ENCODE data around the gene RAP1GDS1. TPM values are rescaled to one million over a fixed set of nuclear protein-coding genes. Genes with fewer than 3 reads are reported as not detected.

The RAP1GDS1 gene
- total and polyA plus RNA-seq, 2 of the 13 experiments (the other 11 are each of a cell fraction or from before 2014, with no cell fraction given): 19.3 to 42.5 TPM

DNA sequence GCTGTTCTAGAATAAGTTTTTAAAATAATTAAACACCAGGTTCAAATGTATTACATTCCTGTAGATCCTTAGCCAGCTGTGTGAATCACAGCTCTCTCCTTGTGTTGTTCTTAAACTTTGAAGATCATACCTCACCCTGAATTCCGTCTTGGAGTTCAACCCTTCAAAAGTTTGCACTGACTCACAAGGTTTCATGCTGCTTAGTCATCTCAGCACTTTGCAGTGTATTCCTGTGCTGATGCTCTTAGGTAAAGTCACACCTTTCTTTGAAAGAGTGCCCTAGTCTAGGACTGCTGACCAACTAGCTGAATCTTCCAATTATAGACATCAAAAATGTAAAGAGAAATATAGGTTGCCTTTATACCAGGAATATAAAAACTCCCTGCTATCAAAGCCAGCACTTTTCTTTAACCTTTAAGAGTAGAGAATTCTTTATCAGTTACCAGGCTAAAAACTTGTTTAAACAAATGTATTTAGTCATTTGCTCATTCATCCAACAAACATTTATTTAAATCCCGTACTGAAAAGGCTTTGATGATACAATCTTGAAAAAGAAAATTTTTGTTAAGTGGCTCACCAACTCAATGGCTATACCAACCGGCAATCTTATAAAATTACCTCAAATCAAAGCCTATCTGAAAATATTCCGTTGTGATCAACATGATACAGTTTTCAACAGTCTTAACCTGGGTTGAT is 169.7 kb downstream of the RAP1GDS1 start:
- H3K9ac ChIP-seq (ENCODE audit: insufficient read depth, low read depth, low read length): no peak overlapping the region
- H3K27ac ChIP-seq (ENCODE audit: extremely low read length, insufficient read depth, low read length): no peak overlapping the region
- DNase-seq (ENCODE audit: low spot score) (no peak), ATAC-seq (no peak), FAIRE-seq (no peak)
- H3K79me2 ChIP-seq (ENCODE audit: insufficient read depth, low read length): no peaks in the 10 kb centered on the region
- H3K4me2 ChIP-seq (ENCODE audit: low read depth, low read length): no peak overlapping the region
- no peaks in the 10 kb centered on the region for H3K27me3 ChIP-seq (ENCODE audit: control insufficient read depth in 1 of 2, insufficient read depth in 2 of 2, low read length in 2 of 2)
- H3K4me1 ChIP-seq (ENCODE audit: insufficient read depth, low read length): no peaks in the 10 kb centered on the region
- POLR2A ChIA-PET: no interaction called here
- no peak overlapping the region for H2AFZ ChIP-seq (ENCODE audit: low read length)
- no peaks in the 10 kb centered on the region for H3K9me3 ChIP-seq (ENCODE audit: low read length)
- CTCF ChIA-PET (ENCODE audit: low intra/inter-chr PET ratio, low total read pairs): no interaction called here
- WGBS (ENCODE audit: low lambda C conversion rate): 94% methylated on average over 4 of the region's 4 CpGs
- no peak overlapping the region for H3K4me3 ChIP-seq (replicated peaks in 1 of 3; ENCODE audit: insufficient read depth in 1 of 3, low read depth in 2 of 3, low read length in 3 of 3)
- H4K20me1 ChIP-seq (ENCODE audit: insufficient read depth, low read length): no peaks in the 10 kb centered on the region
- intact Hi-C loops (cut with micrococcal nuclease; ENCODE audit: unreplicated experiment): no loop called here
- BruUV-seq (replicated peaks): no TSS peak
- peaks cover 0 to 12% of the 10 kb centered on the region in 2 experiments; a peak in 2 of 5 replicates for H3K36me3 ChIP-seq (replicated peaks in 1 of 2; ENCODE audit: control insufficient read depth in 1 of 2, insufficient read depth in 2 of 2, low read length in 2 of 2)
- in situ Hi-C loops (cut with HindIII; ENCODE audit: extremely low pct_ligation_motif_present, low pct_unique_long_range_greater_than_20kb): no loop called here
- no peak for TF ChIP-seq ZNF550 (CRISPR knock-in tag; IDR thresholded peaks at IDR 0.05; ENCODE audit: borderline replicate concordance)
- no peak for TF ChIP-seq SMARCC2 (IDR thresholded peaks at IDR 0.05)
- no peak for TF ChIP-seq ZBTB7B (CRISPR knock-in tag; IDR thresholded peaks at IDR 0.05)
- TF ChIP-seq RFXAP (CRISPR knock-in tag; IDR thresholded peaks at IDR 0.05; ENCODE audit: borderline replicate concordance): no peak
- TF ChIP-seq NKX3-1 (CRISPR knock-in tag; IDR thresholded peaks at IDR 0.05): no peak
- TF ChIP-seq, protein P1, sequence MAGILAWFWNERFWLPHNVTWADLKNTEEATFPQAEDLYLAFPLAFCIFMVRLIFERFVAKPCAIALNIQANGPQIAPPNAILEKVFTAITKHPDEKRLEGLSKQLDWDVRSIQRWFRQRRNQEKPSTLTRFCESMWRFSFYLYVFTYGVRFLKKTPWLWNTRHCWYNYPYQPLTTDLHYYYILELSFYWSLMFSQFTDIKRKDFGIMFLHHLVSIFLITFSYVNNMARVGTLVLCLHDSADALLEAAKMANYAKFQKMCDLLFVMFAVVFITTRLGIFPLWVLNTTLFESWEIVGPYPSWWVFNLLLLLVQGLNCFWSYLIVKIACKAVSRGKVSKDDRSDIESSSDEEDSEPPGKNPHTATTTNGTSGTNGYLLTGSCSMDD (CRISPR knock-in tag; IDR thresholded peaks at IDR 0.05): no peak
- no peak for TF ChIP-seq HDAC1 (CRISPR knock-in tag; IDR thresholded peaks at IDR 0.05)
- TF ChIP-seq ZNF747 (CRISPR knock-in tag; IDR thresholded peaks at IDR 0.05; ENCODE audit: borderline replicate concordance): no peak
- no peak for TF ChIP-seq HDAC2 (CRISPR knock-in tag; IDR thresholded peaks at IDR 0.05)
- TF ChIP-seq ZNF773 (CRISPR knock-in tag; IDR thresholded peaks at IDR 0.05; ENCODE audit: borderline replicate concordance): no peak
- no peak for TF ChIP-seq AGO2 (optimal IDR thresholded peaks at IDR 0.05; ENCODE audit: low read depth, low read length)
- TF ChIP-seq, protein P2, sequence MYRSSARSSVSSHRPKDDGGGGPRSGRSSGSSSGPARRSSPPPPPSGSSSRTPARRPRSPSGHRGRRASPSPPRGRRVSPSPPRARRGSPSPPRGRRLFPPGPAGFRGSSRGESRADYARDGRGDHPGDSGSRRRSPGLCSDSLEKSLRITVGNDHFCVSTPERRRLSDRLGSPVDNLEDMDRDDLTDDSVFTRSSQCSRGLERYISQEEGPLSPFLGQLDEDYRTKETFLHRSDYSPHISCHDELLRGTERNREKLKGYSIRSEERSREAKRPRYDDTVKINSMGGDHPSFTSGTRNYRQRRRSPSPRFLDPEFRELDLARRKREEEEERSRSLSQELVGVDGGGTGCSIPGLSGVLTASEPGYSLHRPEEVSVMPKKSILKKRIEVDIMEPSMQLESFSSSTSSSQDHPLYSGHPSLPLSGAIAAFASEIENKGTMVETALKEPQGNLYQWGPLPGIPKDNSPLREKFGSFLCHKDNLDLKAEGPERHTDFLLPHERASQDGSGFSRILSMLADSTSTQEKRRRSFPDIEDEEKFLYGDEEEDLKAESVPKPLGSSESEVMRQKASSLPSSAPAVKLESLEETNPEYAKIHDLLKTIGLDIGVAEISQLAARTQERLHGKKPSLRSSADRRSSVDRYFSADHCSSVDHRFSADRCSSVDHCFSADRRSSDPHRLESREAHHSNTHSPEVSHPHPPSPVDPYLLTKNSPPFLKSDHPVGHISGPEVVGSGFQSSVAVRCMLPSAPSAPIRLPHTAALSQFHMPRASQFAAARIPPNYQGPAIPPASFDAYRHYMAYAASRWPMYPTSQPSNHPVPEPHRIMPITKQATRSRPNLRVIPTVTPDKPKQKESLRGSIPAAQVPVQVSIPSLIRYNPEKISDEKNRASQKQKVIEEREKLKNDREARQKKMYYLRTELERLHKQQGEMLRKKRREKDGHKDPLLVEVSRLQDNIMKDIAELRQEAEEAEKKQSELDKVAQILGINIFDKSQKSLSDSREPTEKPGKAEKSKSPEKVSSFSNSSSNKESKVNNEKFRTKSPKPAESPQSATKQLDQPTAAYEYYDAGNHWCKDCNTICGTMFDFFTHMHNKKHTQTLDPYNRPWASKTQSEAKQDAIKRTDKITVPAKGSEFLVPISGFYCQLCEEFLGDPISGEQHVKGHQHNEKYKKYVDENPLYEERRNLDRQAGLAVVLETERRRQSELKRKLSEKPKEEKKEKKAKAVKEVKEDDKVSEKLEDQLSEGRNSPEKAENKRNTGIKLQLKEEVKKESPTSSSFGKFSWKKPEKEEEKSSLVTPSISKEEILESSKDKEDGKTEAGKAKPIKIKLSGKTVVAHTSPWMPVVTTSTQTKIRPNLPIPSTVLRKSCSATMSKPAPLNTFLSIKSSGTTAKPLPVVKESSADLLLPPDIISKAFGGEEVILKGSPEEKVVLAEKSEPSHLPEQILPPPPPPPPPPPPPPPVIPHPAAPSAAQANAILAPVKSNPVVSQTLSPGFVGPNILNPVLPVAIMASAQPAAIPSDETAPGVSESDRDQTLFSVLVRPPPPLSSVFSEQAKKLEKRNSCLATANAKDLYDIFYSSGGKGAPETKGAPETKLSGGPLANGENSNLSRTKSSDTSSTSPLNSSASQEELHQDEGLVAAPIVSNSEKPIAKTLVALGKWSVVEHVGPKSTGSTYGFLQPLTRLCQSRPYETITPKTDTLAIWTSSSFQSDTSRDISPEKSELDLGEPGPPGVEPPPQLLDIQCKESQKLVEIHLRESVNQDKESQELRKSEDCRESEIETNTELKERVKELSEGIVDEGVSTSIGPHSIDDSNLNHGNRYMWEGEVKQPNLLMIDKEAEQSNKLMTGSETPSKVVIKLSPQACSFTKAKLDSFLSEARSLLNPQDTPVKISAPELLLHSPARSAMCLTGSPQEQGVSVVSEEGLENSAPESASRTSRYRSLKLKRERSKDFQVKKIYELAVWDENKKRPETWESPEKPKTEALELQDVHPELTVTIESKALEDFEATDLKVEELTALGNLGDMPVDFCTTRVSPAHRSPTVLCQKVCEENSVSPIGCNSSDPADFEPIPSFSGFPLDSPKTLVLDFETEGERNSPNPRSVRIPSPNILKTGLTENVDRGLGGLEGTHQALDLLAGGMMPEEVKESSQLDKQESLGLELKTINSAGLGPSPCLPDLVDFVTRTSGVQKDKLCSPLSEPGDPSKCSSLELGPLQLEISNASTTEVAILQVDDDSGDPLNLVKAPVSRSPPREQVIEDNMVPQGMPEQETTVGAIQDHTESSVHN (CRISPR knock-in tag; IDR thresholded peaks at IDR 0.05): no peak

Data from HepG2 (cell line).